Brain microvascular endothelial cell (primary cell): ENCODE data around the gene OR5H14.

Experiments used
- DNase-seq: peaks from one replicate; pipeline ENCODE4 v3.0.0-alpha.2; 2020
- H3K27ac ChIP-seq: fragments of 250-450 bp; sonication (Bioruptor Pico); 2 replicates; pipeline ENCODE4 v1.5.1; 2020; ENCODE audit warnings: mild to moderate bottlenecking, moderate library complexity
- H3K27me3 ChIP-seq: fragments of 250-450 bp; sonication (Bioruptor Pico); replicated peaks from 2 replicates; pipeline ENCODE4 v1.5.1; 2020; ENCODE audit warnings: mild to moderate bottlenecking
- H3K36me3 ChIP-seq: fragments of 250-450 bp; sonication (Bioruptor Pico); replicated peaks from 2 replicates; pipeline ENCODE4 v1.5.1; 2020; ENCODE audit warnings: mild to moderate bottlenecking
- H3K4me3 ChIP-seq: 2 replicates; pipeline ENCODE4 v1.5.1; 2011; ENCODE audit warnings: low read depth, mild to moderate bottlenecking, control low read depth, low read length, moderate library complexity
- in situ Hi-C: cut with HindIII; loops from 2 replicates; pipeline ENCODE4 v1.10.0; 2017; ENCODE audit warnings: low sequenced_read_pairs, low pct_ligation_motif_present
- TF ChIP-seq, protein P1 (sequence below): IDR thresholded peaks from 2 replicates; pipeline ENCODE4 v1.5.1; 2011; ENCODE audit warnings: low read depth, mild to moderate bottlenecking, moderate library complexity, low read length, control low read depth, inconsistent platforms; ENCODE audit errors: missing control alignments

The OR5H14 gene

DNA sequence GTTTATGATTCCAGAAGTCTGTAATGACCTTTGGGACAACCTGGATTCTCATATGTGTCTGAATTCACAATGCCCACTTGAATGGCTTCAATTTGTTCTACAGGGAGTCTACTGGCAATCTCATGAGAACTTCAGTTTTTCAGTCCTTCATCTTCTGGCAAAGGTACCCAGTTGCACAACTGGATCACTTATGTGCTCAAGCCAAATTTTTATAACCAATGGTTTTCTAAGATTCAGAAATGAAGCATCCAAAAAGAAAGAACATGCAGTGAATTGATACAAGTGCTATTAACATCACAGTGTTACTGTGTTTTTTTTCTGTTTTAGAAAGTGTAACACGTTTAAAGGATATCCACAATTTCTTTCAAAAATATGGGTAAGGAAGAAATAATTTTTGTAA, at the start of gene OR5H14:
OR5H14 (plus strand) TSS at position 301 of the 400 bp plus-strand sequence. CDS start 1,907 bp downstream, outside the sequence.
- Histone ChIP-seq H3K27ac (no peak within 1 kb of the TSS), H3K27me3 (no peaks in the 10 kb centered on the region), H3K36me3 (no peaks in the 10 kb centered on the region), H3K4me3 (no peak within 1 kb of the TSS)
- TF ChIP-seq, protein P1, sequence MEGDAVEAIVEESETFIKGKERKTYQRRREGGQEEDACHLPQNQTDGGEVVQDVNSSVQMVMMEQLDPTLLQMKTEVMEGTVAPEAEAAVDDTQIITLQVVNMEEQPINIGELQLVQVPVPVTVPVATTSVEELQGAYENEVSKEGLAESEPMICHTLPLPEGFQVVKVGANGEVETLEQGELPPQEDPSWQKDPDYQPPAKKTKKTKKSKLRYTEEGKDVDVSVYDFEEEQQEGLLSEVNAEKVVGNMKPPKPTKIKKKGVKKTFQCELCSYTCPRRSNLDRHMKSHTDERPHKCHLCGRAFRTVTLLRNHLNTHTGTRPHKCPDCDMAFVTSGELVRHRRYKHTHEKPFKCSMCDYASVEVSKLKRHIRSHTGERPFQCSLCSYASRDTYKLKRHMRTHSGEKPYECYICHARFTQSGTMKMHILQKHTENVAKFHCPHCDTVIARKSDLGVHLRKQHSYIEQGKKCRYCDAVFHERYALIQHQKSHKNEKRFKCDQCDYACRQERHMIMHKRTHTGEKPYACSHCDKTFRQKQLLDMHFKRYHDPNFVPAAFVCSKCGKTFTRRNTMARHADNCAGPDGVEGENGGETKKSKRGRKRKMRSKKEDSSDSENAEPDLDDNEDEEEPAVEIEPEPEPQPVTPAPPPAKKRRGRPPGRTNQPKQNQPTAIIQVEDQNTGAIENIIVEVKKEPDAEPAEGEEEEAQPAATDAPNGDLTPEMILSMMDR, result no peak
- no peak for DNase-seq
- in situ Hi-C loops, result no loop called here

DNA sequence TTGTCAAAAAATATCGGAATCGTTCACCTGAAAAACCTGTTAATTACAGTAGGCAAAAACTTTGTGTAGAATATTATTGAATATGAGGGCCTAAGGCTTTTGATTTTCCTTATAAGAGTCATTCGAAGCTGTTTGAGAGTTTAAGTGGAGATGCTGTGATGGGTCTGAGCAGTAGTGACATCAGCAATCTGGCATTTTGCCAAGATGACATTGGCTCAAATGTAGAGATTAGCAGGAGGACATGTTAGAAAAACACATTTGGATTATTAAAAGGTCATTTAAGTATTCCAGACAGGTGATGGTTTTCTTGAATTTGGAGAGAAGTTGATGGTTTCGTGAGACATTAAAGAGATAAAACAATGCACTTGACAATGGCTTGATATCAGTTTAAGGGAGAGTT, 47.4 kb upstream of the OR5H14 start:
- in situ Hi-C loops, result no loop called here
- TF ChIP-seq, protein P1, result no peak
- Histone ChIP-seq H3K27me3 (no peaks in the 10 kb centered on the region), H3K36me3 (no peaks in the 10 kb centered on the region), H3K4me3 (no peak overlapping the region), H3K27ac (no peak overlapping the region)
- DNase-seq, result no peak

DNA sequence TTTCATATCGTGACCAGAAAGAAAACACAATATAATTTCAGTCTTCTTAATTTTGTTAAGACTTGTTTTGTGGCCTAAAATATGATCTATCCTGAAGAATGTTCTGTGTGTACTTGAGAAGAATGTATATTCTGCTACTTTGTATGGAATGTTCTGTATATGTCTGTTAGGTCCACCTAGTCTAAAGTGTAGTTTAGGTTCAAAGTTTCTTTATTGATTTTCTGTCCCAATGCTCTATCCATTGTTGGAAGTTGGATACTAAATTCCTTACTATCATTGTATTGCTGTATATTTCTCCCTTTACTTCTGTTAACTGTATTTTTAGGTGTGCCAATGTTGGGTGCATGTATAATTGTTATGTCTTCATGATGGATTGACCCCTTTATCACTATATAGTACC, 39.1 kb upstream of the OR5H14 start:
- H3K4me3 ChIP-seq, result no peak overlapping the region
- no peaks in the 10 kb centered on the region for H3K27me3 ChIP-seq
- no peak overlapping the region for H3K27ac ChIP-seq
- no peaks in the 10 kb centered on the region for H3K36me3 ChIP-seq
- TF ChIP-seq, protein P1, result no peak
- in situ Hi-C loops, result no loop called here
- DNase-seq, result no peak

DNA sequence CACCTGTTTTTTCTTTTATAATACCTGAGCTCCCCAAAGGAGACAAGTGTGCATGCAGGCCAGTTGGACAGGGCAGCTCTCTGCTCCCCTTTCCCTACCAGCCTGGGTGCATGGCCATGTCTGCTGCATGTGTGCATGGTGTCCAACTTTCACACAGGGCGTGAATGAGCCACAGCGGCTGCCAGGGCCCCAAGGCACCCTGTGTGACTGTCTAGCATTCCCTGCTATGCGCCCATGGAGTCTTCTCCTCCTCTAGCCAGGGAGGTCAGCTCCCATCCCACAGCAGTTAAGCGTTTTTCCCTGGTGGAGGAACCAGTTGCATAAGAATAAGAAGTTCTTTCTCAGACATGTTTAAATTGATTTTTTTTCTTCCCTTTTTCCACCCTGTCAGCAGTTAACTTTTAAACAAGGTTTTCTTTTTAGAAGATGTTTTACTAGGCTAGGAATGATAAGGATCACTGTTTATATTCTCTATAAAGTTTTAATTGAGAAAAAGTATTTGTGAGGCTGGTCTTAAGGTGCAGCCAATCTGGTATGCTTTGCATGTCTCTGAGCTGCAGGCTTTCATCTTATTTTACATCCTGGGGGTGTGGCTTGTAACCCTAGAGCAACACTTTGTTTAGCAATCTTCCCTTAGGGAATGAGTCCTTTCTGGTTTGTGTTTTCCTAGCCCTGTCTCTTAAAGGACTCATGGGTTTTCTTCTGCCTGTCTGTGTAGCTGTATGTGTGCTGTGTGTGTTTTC, 37.3 kb upstream of the OR5H14 start:
- in situ Hi-C loops, result no loop called here
- DNase-seq, result no peak
- Histone ChIP-seq H3K36me3 (no peaks in the 10 kb centered on the region), H3K27me3 (no peaks in the 10 kb centered on the region), H3K4me3 (no peak overlapping the region), H3K27ac (no peak overlapping the region)
- TF ChIP-seq, protein P1, result no peak

DNA sequence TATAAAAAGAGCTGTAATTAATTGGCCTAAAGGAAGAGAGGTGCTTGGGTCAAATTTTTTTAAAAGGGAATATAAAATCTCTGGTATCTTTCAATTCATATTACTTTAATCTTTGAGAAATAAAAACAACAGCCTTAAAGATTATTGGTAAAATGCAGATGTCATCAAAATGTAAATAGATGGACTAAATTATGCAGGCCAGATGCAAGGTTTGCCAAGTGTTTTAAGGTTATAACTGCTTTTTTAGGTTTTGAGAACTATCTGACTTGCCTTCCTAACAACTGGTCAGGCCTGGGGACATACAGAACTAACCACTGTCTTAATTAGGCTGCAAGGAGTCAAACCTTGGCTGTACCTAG, 36.8 kb upstream of the OR5H14 start:
- no peaks in the 10 kb centered on the region for H3K27me3 ChIP-seq
- H3K4me3 ChIP-seq, result no peak overlapping the region
- in situ Hi-C loops, result no loop called here
- H3K36me3 ChIP-seq, result no peaks in the 10 kb centered on the region
- TF ChIP-seq, protein P1, result no peak
- H3K27ac ChIP-seq, result no peak overlapping the region
- no peak for DNase-seq

DNA sequence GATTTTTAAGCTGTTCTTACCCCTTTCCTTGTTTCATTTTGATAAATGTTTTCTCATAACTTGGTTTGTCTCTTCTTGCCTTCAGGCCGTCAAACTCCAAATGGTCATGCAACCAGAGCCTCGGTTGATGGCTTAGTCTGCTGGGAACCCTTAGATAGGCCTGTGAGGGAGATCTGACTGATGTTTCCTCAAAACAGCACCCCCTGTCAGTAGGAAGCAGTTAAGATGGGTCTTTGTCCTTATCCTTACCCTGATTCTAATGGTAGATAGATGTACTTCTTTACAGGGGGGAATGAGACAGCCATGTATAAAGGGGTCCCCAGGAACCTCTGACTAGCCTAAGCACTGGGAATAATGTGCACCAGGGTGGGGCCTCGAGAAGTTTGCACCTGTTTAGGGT, 33.0 kb upstream of the OR5H14 start:
- DNase-seq, result no peak
- Histone ChIP-seq H3K27me3 (no peaks in the 10 kb centered on the region), H3K27ac (no peak overlapping the region), H3K36me3 (no peaks in the 10 kb centered on the region), H3K4me3 (no peak overlapping the region)
- in situ Hi-C loops, result no loop called here
- TF ChIP-seq, protein P1, result no peak
